CD14-positive monocyte (primary cell): ENCODE measurements around the gene ELF3. TPM values are rescaled to one million over a fixed set of nuclear protein-coding genes. Genes with fewer than 3 reads are reported as not detected.
"Not testable (repeated sequence)": the region's sequence is repeated elsewhere in the genome, so short reads cannot be mapped to it uniquely, and the experiment has no call there.

Experiments
- DNase-seq, 3 donors: peaks; one replicate each; pipeline ENCODE4 v3.0.0-alpha.2; 2011 to 2022
- H2AFZ ChIP-seq: 2 replicates; pipeline ENCODE4 v1.6.0; 2012; ENCODE audit warnings: mild to moderate bottlenecking, low read depth, low read length, inconsistent platforms; ENCODE audit not compliant: insufficient read depth, poor library complexity, severe bottlenecking
- H3K27ac ChIP-seq, 2 donors: 1 replicate in 1 of 2; 2 replicates in 1 of 2; pipeline ENCODE4 v1.5.1; 2012 to 2013; ENCODE audit warnings: low read length in 2 of 2, control low read depth in 1 of 2, inconsistent platforms in 1 of 2, low read depth in 1 of 2, mild to moderate bottlenecking in 1 of 2
- H3K27me3 ChIP-seq, 2 donors: one replicate each; pipeline versions ENCODE4 v1.6.0 to v1.6.1; 2011 to 2013; ENCODE audit warnings: low read length in 2 of 2; ENCODE audit not compliant: control insufficient read depth in 2 of 2, insufficient read depth in 2 of 2
- H3K36me3 ChIP-seq, 2 donors: replicated peaks in 1 of 2; 1 replicate in 1 of 2; 2 replicates in 1 of 2; pipeline versions ENCODE4 v1.5.1 to v1.6.1; 2012 to 2013; ENCODE audit warnings: low read length in 2 of 2, control low read depth in 1 of 2, inconsistent platforms in 1 of 2, mild to moderate bottlenecking in 1 of 2; ENCODE audit not compliant: insufficient read depth in 2 of 2, control insufficient read depth in 1 of 2
- H3K4me1 ChIP-seq, 2 donors: 1 replicate in 1 of 2; 2 replicates in 1 of 2; pipeline versions ENCODE4 v1.5.1 to v1.6.1; 2012 to 2013; ENCODE audit warnings: low read length in 2 of 2, control low read depth in 1 of 2, inconsistent platforms in 1 of 2, mild to moderate bottlenecking in 1 of 2, moderate library complexity in 1 of 2; ENCODE audit not compliant: insufficient read depth in 2 of 2, control insufficient read depth in 1 of 2
- H3K4me2 ChIP-seq: replicated peaks from 2 replicates; pipeline ENCODE3; 2012; ENCODE audit warnings: low read length, moderate library complexity, mild to moderate bottlenecking; ENCODE audit not compliant: poor library complexity, severe bottlenecking; ENCODE audit errors: extremely low read depth
- H3K4me3 ChIP-seq, 3 experiments: fragments of 200-600 bp in 1 of 3; sonication (generic) in 1 of 3; replicated peaks in 1 of 3; 1 replicate in 2 of 3; 2 replicates in 1 of 3; pipeline ENCODE4 v1.5.1; 2011 to 2013; ENCODE audit warnings: low read length in 3 of 3, mild to moderate bottlenecking in 3 of 3, control low read depth in 2 of 3, low read depth in 2 of 3, inconsistent platforms in 1 of 3, moderate library complexity in 1 of 3
- H3K79me2 ChIP-seq: 2 replicates; pipeline ENCODE4 v1.6.0; 2012; ENCODE audit warnings: mild to moderate bottlenecking, control low read depth, inconsistent platforms, low read length, moderate library complexity; ENCODE audit not compliant: insufficient read depth
- H3K9ac ChIP-seq: 2 replicates; pipeline ENCODE4 v1.6.0; 2017; ENCODE audit warnings: low read length, mild to moderate bottlenecking; ENCODE audit not compliant: insufficient read depth, poor library complexity, severe bottlenecking
- H3K9me3 ChIP-seq, 2 donors: replicated peaks in 1 of 2; 1 replicate in 1 of 2; 2 replicates in 1 of 2; pipeline versions ENCODE4 v1.5.1 to v1.6.1; 2012 to 2013; ENCODE audit warnings: low read length in 2 of 2, control low read depth in 1 of 2; ENCODE audit not compliant: control insufficient read depth in 1 of 2, insufficient read depth in 1 of 2
- H4K20me1 ChIP-seq: 2 replicates; pipeline ENCODE4 v1.6.0; 2012; ENCODE audit warnings: mild to moderate bottlenecking, low read length, control low read depth, moderate library complexity; ENCODE audit not compliant: insufficient read depth
- H3K27ac Mint-ChIP-seq, 7 donors: one replicate each; pipeline ENCODE4 v1.8.0; 2020; ENCODE audit warnings: mild to moderate bottlenecking in 7 of 7, mixed read lengths in 7 of 7, moderate library complexity in 6 of 7, inconsistent platforms in 2 of 7
- H3K27me3 Mint-ChIP-seq, 3 donors: one replicate each; pipeline ENCODE4 v1.8.0; 2021 to 2022; ENCODE audit warnings: low read depth in 3 of 3, mild to moderate bottlenecking in 3 of 3, mixed read lengths in 3 of 3, moderate library complexity in 3 of 3, inconsistent platforms in 1 of 3
- H3K36me3 Mint-ChIP-seq, 2 donors: one replicate each; pipeline ENCODE4 v1.8.0; 2020; ENCODE audit warnings: mixed read lengths in 2 of 2, inconsistent platforms in 1 of 2, mild to moderate bottlenecking in 1 of 2
- H3K4me1 Mint-ChIP-seq: one replicate; pipeline ENCODE4 v1.8.0; 2020; ENCODE audit warnings: mild to moderate bottlenecking, mixed read lengths
- H3K4me3 Mint-ChIP-seq, 2 donors: one replicate each; pipeline ENCODE4 v1.8.0; 2020; ENCODE audit warnings: mild to moderate bottlenecking in 2 of 2, mixed read lengths in 2 of 2, moderate library complexity in 1 of 2
- H3K9me3 Mint-ChIP-seq, 7 donors: one replicate each; pipeline ENCODE4 v1.8.0; 2020 to 2022; ENCODE audit warnings: mixed read lengths in 7 of 7, mild to moderate bottlenecking in 6 of 7, moderate library complexity in 6 of 7, inconsistent platforms in 2 of 7
- CTCF ChIP-seq: fragments of 200-600 bp; IDR thresholded peaks from one replicate; pipeline ENCODE4 v1.8.0; 2022; ENCODE audit warnings: antibody characterized with exemption, mild to moderate bottlenecking
- WGBS: methylation state at CpG from one replicate; pipeline ENCODE4 v1.1.5; 2013; ENCODE audit warnings: missing lambda C conversion rate; ENCODE audit not compliant: insufficient coverage; 5-methylcytosine and 5-hydroxymethylcytosine counted together
- intact Hi-C, 2 donors: fragments of 100-400 bp; cut with micrococcal nuclease; formaldehyde crosslinking; loops; one replicate each; pipeline versions ENCODE4 v1.15.0 to v1.15.1; 2023
- polyA plus RNA-seq, 3 donors: library from polyadenylated mRNA; depleted of rRNA in 1 of 3; unstranded in 2 of 3; stranded (reverse) in 1 of 3; fragments of 300-500 nt in 2 of 3; fragments of >200 nt in 1 of 3; fragmentation: Illumina TruSeq in 2 of 3; gene quantifications; 1 replicate in 2 of 3; 2 replicates in 1 of 3; pipeline ENCODE4 v1.2.3, GENCODE V29; 2012 to 2021

Gene ELF3
- polyA plus RNA-seq, 3 donors, result 10.2 TPM; not detected in 2

GRCh38 chr1:202058001-202058908, 47.9 kb downstream of the ELF3 start:
- intact Hi-C loops, result no loop called here
- Histone ChIP-seq H3K79me2 (no peaks in the 10 kb centered on the region), H3K27ac (no peak overlapping the region), H3K4me1 (no peaks in the 10 kb centered on the region), H4K20me1 (no peaks in the 10 kb centered on the region), H3K9me3 (no peaks in the 10 kb centered on the region), H3K4me3 (no peak overlapping the region), H3K9ac (no peak overlapping the region), H2AFZ (no peak overlapping the region), H3K4me2 (no peak overlapping the region), H3K36me3 (no peaks in the 10 kb centered on the region), H3K27me3 (no peaks in the 10 kb centered on the region)
- H3K36me3 Mint-ChIP-seq, result no peaks in the 10 kb centered on the region
- TF ChIP-seq CTCF, result no peak
- no peaks in the 10 kb centered on the region for H3K4me1 Mint-ChIP-seq
- no peaks in the 10 kb centered on the region for H3K9me3 Mint-ChIP-seq
- H3K27ac Mint-ChIP-seq, result peak overlapping the region in 3 of 7 donors; percentile 12 to 62 (median 31)
- WGBS, result 100% methylated on average over 3 of the region's 3 CpGs
- H3K4me3 Mint-ChIP-seq, result no peak overlapping the region
- peak; percentile 2 to 52 (median 18) for DNase-seq
- H3K27me3 Mint-ChIP-seq, result peaks cover 7 to 11% (median 8%) of the 10 kb centered on the region in 3 donors

GRCh38 chr1:202061055-202061454, 50.7 kb downstream of the ELF3 start:
- no peak for TF ChIP-seq CTCF
- H3K9me3 ChIP-seq, result no peaks in the 10 kb centered on the region
- Mint-ChIP-seq H3K4me3 (no peak overlapping the region), H3K27ac (peak overlapping the region in 1 of 7 donors; percentile 16), H3K4me1 (no peaks in the 10 kb centered on the region), H3K9me3 (no peaks in the 10 kb centered on the region), H3K27me3 (peaks cover 3 to 11% (median 7%) of the 10 kb centered on the region in 3 donors), H3K36me3 (no peaks in the 10 kb centered on the region)
- no peak overlapping the region for H3K4me3 ChIP-seq
- intact Hi-C loops, result no loop called here
- H4K20me1 ChIP-seq, result no peaks in the 10 kb centered on the region
- no peak for DNase-seq
- H3K27ac ChIP-seq, result no peak overlapping the region
- H3K4me2 ChIP-seq, result no peak overlapping the region
- no peaks in the 10 kb centered on the region for H3K79me2 ChIP-seq
- no peak overlapping the region for H3K9ac ChIP-seq
- no peaks in the 10 kb centered on the region for H3K36me3 ChIP-seq
- no peaks in the 10 kb centered on the region for H3K4me1 ChIP-seq
- no peaks in the 10 kb centered on the region for H3K27me3 ChIP-seq
- 100% methylated on average over 4 of the region's 4 CpGs for WGBS
- H2AFZ ChIP-seq, result no peak overlapping the region

GRCh38 chr1:202061787-202062186, 51.4 kb downstream of the ELF3 start:
- H2AFZ ChIP-seq, H3K4me1 ChIP-seq, H3K36me3 Mint-ChIP-seq, H3K27ac Mint-ChIP-seq, H3K9me3 Mint-ChIP-seq, H3K9me3 ChIP-seq, H4K20me1 ChIP-seq, H3K27ac ChIP-seq, H3K36me3 ChIP-seq, H3K9ac ChIP-seq, DNase-seq, intact Hi-C loops, H3K4me3 ChIP-seq, H3K4me3 Mint-ChIP-seq, H3K79me2 ChIP-seq, H3K27me3 ChIP-seq, H3K4me1 Mint-ChIP-seq, H3K4me2 ChIP-seq: not testable (repeated sequence)
- WGBS, result 83% methylated on average over 1 of the region's 6 CpGs
- peaks cover 3 to 14% (median 10%) of the 10 kb centered on the region in 3 donors for H3K27me3 Mint-ChIP-seq
